Activated CD4-positive, alpha-beta T cell treated with anti-CD3 and anti-CD28 coated beads for 24 hours (primary cell): ENCODE data around the gene SESTD1.
"Not testable (repeated sequence)": the region's sequence is repeated elsewhere in the genome, so short reads cannot be mapped to it uniquely, and the experiment has no call there.

Experiments used
- DNase-seq, 2 donors: peaks; one replicate each; pipeline ENCODE4 v3.0.0-alpha.2; 2020; ENCODE audit warnings: low read depth in 2 of 2

SESTD1 gene

DNA sequence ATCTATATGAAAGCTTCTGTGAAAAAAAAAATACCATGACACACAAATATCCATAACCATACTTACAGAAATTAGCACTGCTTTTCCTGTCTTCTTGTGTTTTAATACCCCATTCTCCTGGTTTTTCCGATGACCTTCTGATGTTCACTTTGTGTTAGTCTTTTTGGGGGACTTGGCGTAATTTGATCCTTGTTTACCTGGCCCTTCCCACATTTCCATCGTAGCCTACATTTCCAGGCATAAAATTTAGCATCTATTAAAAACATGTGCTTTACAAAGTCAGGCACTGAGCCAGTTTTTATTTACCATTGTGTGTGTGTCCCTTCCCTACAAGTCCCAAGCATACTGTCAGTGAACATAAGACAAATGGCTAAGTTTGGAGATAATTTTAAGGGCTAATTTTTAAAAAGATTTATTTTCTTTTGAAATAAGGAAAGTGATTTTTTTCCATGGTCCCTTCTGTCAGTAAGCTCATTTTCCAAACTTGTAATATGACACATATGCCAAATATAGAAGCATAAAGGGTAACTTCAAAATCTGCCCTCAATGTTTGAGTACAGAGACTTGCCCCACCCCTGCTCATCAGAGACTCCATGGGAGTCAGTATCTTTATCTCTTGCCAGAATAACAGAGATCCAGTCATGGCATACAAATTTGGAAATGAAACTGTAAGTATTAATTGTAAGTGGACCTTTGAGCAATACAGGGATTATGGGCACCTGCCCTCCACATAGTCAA lies 27.3 kb downstream of the SESTD1 start:
- DNase-seq, result no peak

DNA sequence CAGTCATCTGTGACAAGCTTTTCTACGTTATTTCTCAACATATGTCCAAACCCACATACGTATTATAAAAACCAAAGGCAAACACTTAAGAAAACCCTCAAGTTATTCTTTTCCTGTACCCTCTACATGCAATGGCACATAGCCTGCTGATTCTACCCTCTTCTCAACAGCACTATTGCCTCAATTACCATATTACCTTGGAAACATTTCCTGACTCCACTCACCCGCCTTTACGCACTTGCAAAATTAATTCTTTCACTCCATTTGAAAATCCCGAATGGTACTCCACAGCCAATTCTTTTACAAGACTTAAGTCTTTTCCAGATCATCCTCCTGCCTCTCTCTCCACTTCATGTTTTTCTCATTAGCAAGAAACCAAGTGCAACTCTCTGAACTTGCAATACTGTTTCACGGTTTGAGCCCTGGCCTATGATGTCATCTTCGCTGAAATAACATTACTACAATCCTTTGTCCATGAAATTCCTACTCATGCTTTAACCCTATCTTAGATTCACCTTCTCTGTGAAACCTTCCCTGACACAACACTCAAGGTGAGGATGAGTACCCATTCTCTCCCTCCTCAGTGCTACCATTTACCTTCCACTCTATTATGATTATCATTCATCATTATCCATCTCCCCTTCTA lies 29.0 kb downstream of the SESTD1 start:
- no peak for DNase-seq

DNA sequence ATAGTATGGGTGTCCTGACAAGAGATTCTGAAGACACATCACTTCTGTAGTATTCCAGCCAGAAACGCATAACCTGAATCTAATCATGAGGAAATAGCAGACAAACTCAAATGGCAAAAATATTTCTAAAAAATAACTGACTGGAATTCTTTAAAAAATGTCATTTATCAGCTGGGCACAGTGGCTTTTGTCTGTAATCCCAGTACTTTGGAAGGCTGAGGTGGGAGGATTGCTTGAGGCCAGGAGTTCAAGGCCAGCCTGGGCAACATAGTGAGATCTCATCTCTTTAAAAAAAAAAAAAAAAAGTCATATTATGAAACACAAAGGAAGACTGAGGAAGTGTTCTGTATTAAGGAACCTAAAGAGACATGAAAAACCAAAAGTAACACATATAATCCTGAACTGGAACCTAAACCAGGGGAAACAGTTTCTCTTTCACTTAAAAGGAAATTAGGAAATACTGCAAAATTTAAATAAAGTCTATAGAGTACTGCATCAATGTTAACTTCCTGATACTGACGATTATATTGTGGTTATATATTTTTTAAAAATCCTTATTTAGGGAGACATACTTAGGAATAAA lies 29.9 kb downstream of the SESTD1 start:
- DNase-seq, result no peak

DNA sequence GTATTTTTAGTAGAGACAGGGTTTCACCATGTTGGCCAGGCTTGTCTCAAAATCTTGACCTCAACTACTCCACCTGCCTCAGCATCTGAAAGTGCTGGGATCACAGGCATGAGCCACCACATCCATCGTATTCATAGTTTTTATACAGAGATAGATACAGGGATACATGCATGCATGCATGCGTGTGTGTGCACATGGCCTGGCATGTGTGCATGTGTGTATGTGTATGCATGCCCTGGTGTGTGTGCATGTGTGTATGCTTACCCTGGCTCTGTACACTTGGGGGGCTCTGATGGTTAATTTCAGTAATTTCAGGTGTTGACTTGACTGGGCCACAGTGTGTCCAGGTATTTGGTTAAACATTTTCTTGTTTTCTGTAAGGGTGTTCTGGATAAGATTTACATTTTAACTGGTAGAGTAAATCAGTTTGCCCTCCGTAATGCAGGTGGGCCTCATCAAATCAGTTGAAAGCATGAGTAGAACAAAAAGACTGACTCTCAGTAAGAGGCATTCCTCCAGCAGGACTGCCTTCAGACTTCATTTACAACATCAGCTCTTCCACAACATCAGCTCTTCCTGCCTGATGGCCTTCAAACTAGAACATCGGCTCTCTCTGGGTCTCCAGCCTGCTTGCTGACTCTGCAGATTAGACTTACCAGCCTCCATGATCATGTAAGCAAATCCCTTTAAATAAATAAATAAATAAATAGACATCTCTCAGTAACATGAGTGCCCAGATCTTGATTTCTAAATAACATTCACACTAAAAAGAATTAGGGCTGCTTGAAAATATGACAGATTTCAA lies 30.8 kb downstream of the SESTD1 start:
- DNase-seq, result no peak

DNA sequence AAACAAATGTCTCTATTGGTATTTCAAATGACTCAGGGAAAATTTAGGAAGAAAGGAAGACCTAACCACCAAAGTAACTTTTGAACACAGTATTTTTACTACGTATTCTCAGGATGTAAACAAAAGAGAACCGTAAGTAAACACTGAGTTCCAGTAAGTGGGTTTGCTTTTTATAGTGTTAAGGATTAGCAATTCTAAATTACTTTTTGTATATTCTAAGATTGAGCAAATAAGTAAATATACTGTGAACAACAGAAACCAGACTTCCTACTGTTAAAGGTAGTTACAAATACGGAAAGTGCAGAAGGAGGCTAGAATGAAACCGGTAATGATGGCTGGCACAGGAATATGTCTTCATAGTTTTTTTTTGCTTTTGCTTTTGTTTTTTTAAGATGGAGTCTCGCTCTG lies 31.5 kb downstream of the SESTD1 start:
- no peak for DNase-seq

DNA sequence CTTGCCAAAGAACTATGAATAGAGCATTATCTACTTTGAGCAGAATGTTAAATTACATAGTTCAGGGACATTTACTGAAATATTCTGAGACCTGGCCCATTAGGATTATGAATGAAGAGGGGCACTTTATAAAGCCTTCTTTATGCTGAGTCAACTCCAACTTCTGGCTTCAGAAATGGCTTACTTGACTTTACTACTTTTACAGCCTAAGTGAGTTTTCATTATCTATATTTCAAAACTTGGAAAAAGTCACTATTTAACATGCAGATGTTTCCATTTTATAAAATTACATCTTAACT lies 37.7 kb downstream of the SESTD1 start:
- no peak for DNase-seq

DNA sequence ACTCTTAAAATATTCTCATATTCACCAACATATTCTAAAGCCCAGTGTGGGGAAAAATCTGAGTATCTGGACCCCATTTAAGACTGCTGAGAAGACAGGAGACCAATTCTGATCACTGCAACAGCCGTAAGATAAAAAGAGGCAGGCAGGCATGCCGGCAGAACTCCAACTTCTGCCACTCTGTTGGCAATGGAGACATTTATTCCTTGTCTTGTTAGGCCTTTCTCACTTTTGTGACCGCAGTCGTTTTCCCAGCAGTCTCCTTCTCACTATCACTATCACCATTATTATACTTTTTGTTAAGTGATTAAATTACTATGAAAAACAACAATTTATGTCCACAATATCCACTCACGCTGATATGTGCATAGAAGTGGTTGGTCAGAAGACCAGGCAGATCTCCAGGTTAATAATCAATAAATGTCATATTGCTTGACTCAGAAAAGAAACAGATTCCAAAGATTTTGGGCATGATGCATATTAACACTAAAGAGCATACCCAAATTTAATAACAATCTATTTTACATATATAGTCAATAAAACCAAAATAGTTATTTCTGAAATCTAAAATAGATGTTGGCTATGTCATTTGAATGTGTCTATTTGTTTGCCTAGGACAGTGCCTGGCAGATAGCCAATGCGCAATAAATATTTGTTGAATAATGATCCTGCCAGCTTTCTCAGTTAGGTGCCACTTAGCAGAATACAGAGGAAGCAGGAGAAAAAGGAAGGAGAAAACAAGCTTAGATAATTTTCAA lies 38.2 kb downstream of the SESTD1 start:
- no peak for DNase-seq

DNA sequence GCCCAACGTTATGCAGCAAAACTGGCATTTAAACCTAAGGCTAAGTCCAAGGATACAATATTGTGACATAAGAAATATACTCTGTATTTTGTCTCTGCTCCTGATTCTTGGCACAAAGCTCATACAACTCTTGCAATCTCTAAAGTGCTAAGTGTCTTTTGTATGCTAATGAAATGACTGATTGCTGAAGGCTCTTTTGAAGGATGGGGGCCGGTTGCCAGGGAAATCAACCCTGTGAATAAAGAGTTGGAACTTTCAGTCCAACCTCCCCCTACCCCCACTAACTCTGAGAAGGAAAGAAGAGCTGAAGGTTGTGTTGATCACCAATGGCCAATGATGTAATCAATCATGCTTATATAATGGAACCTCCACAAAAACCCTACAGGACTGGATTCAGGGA lies 40.3 kb downstream of the SESTD1 start:
- no peak for DNase-seq

DNA sequence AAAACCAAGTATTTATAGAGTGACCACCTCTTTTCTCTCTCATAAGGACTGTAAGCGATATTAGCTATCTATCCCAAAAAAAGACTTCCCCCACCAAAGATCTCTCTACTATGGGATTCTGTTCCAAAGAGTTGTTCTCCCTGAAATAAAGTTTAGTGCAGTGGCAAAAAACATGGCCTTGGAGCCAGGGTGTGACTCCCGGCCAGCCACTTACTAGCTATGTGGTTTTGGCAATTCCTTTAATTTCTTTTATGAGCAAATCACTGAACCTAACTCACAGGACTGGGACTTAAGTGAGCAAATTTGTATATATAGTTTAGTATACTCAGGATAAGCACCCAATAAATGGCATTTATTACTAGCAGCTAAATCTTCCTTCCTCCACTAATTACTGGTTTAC lies 42.6 kb downstream of the SESTD1 start:
- no peak for DNase-seq

DNA sequence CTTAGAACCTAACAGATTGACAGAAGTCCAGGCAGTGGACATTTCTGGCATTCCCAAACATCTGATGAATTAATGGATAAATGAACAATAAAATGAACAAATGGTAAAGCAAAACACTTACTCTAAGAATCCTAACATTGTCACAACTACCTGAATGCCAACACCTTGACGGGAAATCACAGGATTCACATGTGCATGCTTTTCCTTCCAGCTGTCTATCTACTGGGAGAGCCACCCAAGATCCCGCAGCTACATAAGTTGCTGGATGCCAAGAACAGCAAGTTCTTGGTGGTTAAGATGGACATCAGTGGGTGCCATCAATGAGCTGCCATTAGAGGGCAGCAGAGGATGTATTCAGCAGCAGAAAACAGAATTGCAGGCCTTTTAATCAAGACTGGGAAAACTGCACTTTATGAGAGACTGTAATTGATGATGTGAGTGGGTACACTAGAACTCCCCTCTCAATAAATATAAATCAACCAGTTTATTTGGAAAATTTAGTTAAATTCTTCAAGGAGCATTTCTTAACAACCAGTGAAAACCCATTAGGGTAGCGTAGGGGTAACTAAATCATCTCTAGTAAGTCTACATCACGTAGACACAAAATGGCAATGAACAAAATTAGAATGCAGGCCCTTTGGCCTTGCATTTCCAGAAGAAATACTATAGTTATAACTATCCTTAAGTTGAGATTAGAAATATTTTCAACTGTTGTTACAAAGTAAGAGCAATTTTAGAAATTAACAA lies 45.6 kb downstream of the SESTD1 start:
- DNase-seq, result peak; percentile 5 to 26

DNA sequence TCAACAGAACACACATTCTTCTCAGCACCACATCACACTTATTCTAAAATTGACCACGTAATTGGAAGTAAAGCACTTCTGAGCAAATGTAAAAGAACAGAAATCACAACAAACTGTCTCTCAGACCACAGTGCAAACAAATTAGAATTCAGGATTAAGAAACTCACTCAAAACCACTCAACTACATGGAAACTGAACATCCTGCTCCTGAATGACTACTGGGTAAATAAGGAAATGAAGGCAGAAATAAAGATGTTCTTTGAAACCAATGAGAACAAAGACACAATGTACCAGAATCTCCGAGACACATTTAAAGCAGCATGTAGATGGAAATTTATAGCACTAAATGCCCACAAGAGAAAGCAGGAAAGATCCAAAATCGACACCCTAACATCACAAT lies 50.0 kb downstream of the SESTD1 start:
- not testable (repeated sequence) for DNase-seq

DNA sequence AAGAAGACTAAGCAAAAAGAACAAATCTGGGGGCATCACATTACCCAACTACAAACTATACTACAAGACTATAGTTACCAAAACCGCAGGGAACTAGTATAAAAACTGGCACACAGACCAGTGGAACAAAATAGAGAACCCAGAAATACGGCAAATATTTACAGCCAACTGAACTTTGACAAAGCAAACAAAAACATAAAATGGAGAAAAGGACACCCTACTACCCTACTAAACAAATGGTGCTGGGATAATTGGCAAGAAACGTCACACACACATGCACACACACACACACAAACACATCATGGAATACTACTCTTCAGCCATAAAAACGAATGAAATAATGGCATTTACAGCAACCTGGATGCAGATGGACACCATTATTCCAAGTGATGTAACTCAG lies 53.3 kb downstream of the SESTD1 start:
- no peak for DNase-seq

DNA sequence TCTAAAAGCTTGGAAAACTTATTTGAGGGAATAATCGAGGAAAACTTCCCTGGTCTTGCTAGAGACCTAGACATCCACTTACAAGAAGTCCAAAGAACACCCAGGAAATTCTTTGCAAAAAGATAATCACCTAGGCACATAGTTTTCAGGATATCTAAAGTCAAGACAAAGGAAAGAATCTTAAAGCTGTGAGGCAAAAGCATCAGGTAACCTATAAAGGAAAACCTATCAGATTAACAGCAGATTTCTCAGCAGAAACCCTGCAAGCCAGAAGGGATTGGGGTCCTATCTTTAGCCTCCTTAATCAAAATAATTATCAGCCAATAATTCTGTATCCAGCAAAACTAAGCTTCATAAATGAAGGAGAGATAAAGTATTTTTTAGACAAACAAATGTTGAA lies 56.4 kb downstream of the SESTD1 start:
- DNase-seq, result not testable (repeated sequence)

DNA sequence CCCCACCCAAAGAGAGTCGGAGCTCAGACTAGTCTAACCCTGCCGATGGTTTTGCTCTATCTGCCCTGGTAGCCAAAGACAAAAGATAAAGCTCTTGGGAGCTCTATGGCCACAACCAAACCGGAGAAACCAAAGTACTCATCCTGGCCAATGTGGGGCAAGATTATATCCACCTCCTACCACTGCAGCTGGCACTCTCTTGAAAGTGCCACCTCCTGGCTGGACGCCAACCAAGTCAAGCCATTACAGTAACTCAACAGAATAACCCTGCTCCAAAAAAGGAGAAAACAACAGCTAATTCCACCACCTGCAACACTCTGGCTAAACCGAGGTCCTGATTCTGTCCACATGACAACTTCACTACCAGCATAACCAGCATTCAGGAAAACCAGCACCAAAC lies 57.6 kb downstream of the SESTD1 start:
- no peak for DNase-seq

DNA sequence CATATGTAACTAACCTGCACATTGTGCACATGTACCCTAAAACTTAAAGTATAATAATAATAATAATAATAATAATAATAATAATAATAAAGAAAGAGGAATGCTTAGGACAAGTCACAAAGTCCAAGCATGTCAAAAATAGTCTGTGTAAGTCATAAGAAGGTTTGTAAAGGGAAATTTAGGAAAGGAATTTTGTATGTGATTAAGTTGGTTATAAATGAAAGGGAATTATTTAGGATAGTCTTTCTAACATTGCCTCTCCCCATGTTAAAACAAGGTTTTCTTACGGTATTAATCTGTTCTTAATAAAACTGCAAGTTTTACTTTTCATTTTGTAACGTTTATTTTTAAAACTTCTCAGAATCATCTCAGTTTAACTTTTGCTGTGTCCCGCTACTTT lies 62.8 kb downstream of the SESTD1 start:
- no peak for DNase-seq

DNA sequence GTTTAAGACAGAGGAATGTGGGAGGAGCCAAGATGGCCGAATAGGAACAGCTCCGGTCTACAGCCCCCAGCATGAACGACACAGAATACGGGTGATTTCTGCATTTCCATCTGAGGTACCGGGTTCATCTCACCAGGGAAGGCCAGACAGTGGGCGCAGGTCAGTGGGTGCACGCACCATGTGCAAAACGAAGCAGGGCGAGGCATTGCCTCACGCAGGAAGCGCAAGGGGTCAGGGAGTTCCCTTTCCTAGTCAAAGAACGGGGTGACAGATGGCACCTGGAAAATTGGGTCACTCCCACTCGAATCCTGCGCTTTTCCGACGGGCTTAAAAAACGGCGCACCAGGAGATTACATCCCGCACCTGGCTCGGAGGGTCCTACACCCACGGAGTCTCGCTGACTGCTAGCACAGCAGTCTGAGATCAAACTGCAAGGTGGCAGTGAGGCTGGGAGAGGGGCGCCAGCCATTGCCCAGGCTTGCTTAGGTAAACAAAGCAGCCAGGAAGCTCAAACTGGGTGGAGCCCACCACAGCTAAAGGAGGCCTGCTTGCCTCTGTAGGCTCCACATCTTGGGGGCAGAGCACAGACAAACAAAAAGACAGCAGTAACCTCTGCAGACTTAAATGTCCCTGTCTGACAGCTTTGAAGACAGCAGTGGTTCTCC lies 68.6 kb downstream of the SESTD1 start:
- not testable (repeated sequence) for DNase-seq

DNA sequence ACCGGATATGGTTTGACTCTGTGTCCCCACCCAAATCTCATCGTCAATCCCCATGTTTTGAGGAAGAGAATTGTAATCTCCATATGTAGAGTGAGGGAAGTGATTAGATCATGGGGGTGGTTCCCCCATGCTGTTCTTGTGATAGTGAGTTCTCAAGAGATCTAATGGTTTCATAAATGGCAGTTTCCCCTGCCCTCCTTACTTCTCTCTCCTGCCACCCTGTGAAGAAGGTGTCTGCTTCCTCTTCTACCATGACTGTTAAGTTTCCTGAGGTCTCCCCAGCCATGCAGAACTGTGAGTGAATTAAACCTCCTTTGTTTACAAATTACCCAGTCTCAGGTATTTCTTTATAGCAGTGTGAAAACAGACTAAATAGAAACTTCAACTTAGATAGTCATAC lies 69.5 kb downstream of the SESTD1 start:
- DNase-seq, result no peak

DNA sequence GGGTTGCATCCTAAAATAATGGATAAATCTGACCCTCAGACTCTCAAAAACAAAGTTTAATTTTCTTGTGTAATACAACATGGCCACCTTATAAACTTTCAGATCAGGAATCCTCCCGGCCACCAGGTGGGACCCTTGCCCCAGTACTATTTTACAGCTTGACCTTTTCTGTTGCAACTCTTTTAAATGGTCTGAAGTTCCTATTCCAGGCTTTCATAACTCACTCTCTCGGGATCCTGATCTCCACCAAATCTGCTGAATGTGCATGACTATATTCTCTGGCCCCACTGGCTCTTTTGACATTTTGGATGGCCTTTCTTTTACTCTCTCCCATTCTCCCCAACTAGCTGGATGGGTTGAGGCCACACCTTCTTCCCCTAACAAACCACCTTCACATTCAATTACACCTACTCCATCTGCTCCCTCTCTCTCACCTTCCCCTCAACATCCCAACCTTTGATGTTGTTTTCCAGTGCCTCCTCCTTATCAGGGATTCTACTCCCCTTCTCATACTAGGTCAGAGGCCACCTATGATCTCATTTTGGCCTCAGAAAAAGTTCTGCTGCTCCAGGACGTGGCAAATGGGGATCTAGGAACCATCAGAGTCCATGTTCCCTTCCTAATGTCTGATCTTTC lies 70.8 kb downstream of the SESTD1 start:
- DNase-seq, result no peak

DNA sequence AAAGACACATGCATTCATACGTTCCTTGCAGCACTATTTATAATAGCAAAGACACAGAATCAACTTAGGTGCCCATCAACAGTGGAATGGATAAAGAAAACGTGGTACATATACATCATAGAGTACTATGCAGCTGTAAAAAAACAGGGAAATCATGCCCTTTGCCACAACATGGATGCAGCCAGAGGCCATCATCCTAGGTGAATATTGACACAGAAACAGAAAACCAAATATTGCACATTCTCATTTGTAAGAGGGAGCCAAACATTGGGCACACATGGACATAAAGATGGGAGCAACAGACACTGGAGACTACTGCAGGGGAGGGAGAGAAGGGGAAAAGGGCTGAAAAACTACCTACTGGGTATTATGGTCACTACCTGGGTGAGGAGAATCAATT lies 73.5 kb downstream of the SESTD1 start:
- DNase-seq, result no peak

DNA sequence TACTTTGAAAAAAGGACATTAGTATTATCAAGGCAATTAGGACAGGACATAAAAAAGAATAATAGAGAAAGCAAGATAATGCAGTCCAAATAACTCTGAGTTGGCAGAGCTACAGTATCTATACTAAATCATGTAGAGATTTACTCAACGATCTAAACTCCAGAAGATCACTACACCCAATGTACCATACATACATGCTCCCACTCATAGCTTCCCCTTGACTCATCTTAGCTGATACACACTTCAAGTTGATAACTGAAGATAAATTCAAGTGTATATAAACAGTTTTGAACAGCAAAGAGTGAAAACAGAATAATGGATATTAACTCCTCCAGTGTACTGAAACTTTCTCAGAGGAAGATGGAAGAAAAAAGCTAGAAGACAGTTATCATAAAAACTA lies 78.5 kb downstream of the SESTD1 start:
- no peak for DNase-seq
